HuH-7.5 (cell line): ENCODE measurements around the gene GTF2E1.

Experiments used
- DNase-seq: peaks from one replicate; pipeline ENCODE4 v3.0.0; 2011; ENCODE audit warnings: low spot score

The GTF2E1 gene

GRCh38 chr3:120800625-120801024 lies 58.1 kb downstream of the GTF2E1 start:
- DNase-seq = no peak

- DNase-seq = no peak
These were observed 58.9 kb downstream of the GTF2E1 start for GRCh38 chr3:120801484-120801883.

- DNase-seq = no peak
These were observed 60.4 kb downstream of the GTF2E1 start for GRCh38 chr3:120802916-120803315.

GRCh38 chr3:120816728-120817127 lies 74.2 kb downstream of the GTF2E1 start:
- no peak for DNase-seq

GRCh38 chr3:120820748-120821147 lies 78.2 kb downstream of the GTF2E1 start:
- DNase-seq = peak; percentile 26

- no peak for DNase-seq
These were observed 78.9 kb downstream of the GTF2E1 start for GRCh38 chr3:120821426-120821825.

GRCh38 chr3:120823156-120823555 lies 80.6 kb downstream of the GTF2E1 start:
- no peak for DNase-seq

GRCh38 chr3:120824613-120825012 lies 82.1 kb downstream of the GTF2E1 start:
- no peak for DNase-seq

GRCh38 chr3:120828796-120829195 lies 86.3 kb downstream of the GTF2E1 start:
- DNase-seq = no peak

- DNase-seq = no peak
These were observed 88.5 kb downstream of the GTF2E1 start for GRCh38 chr3:120831066-120831465.
